H1 (cell line): ENCODE measurements around the gene OR2A2. TPM values are rescaled to one million over a fixed set of nuclear protein-coding genes. Genes with fewer than 3 reads are reported as not detected.
A peak's percentile ranks its signal among the peaks of the same experiment; 100 is the strongest.

Experiments
- CTCF ChIA-PET: fragments of 300-600 bp; sonication (Branson Sonifier 250); formaldehyde crosslinking; loops from one replicate; lab custom pipeline; 2021; ENCODE audit not compliant: partially characterized antibody; lab: Charles Lee
- POLR2A ChIA-PET: fragments of 300-600 bp; sonication (Branson Sonifier 250); formaldehyde crosslinking; loops from one replicate; lab custom pipeline; 2021; ENCODE audit warnings: inconsistent platforms; ENCODE audit not compliant: partially characterized antibody; lab: Charles Lee
- DNase-seq, 2 experiments: peaks; one replicate each; pipeline versions ENCODE4 v3.0.0 to v3.0.0-alpha.2; 2010 to 2022; ENCODE audit warnings: low spot score in 2 of 2, low read depth in 1 of 2, mixed read lengths in 1 of 2
- FAIRE-seq: peaks from 2 replicates; lab custom pipeline; 2011; peaks lifted over from hg19 to GRCh38; lab: Jason Lieb, UNC
- H2AFZ ChIP-seq: 2 replicates; pipeline ENCODE4 v1.8.1; 2012; ENCODE audit warnings: low read length, inconsistent platforms
- H2AK5ac ChIP-seq: 2 replicates; pipeline ENCODE4 v1.6.1; 2013; ENCODE audit warnings: low read depth, low read length
- H2BK120ac ChIP-seq: replicated peaks from 2 replicates; pipeline ENCODE3; 2013; ENCODE audit warnings: low read depth, low read length, inconsistent platforms
- H2BK12ac ChIP-seq: 2 replicates; pipeline ENCODE4 v1.6.1; 2013; ENCODE audit warnings: low read depth, low read length
- H2BK15ac ChIP-seq: 2 replicates; pipeline ENCODE4 v1.6.1; 2013; ENCODE audit warnings: low read length
- H2BK20ac ChIP-seq: 2 replicates; pipeline ENCODE4 v1.6.1; 2013; ENCODE audit warnings: low read length
- H2BK5ac ChIP-seq: 2 replicates; pipeline ENCODE4 v1.6.1; 2013; ENCODE audit warnings: low read depth, low read length
- H3K14ac ChIP-seq: 2 replicates; pipeline ENCODE4 v1.6.1; 2013; ENCODE audit warnings: inconsistent platforms; ENCODE audit not compliant: insufficient read length
- H3K18ac ChIP-seq: 2 replicates; pipeline ENCODE4 v1.6.1; 2013; ENCODE audit warnings: low read length; ENCODE audit errors: extremely low read depth
- H3K23ac ChIP-seq: 2 replicates; pipeline ENCODE4 v1.6.1; 2013; ENCODE audit warnings: inconsistent platforms; ENCODE audit not compliant: insufficient read length
- H3K23me2 ChIP-seq: 2 replicates; pipeline ENCODE4 v1.6.1; 2013; ENCODE audit warnings: low read depth, low read length
- H3K27ac ChIP-seq: 2 replicates; pipeline ENCODE4 v1.6.1; 2011; ENCODE audit warnings: low read depth, low read length, inconsistent platforms
- H3K27me3 ChIP-seq, 4 experiments: replicated peaks in 1 of 4; 1 replicate in 1 of 4; 2 replicates in 3 of 4; pipeline versions ENCODE4 v1.6.1 to v1.8.1; 2011 to 2013; ENCODE audit warnings: low read length in 3 of 4, mild to moderate bottlenecking in 3 of 4, inconsistent platforms in 2 of 4, mixed read lengths in 2 of 4, moderate library complexity in 1 of 4; ENCODE audit not compliant: control insufficient read depth in 3 of 4, insufficient read depth in 3 of 4; ENCODE audit errors: extremely low read depth in 1 of 4
- H3K36me3 ChIP-seq, 4 experiments: 2 replicates each; pipeline versions ENCODE4 v1.6.1 to v1.8.1; 2011 to 2013; ENCODE audit warnings: mild to moderate bottlenecking in 4 of 4, low read length in 3 of 4, moderate library complexity in 2 of 4, control low read depth in 1 of 4, inconsistent platforms in 1 of 4; ENCODE audit not compliant: insufficient read depth in 4 of 4, control insufficient read depth in 2 of 4
- H3K4ac ChIP-seq: replicated peaks from 2 replicates; pipeline ENCODE3; 2013; ENCODE audit warnings: low read length, low read depth, mixed read lengths, inconsistent platforms; ENCODE audit not compliant: insufficient read length
- H3K4me1 ChIP-seq, 4 experiments: replicated peaks in 1 of 4; 1 replicate in 1 of 4; 2 replicates in 3 of 4; pipeline versions ENCODE4 v1.6.1 to v1.8.1; 2011 to 2013; ENCODE audit warnings: low read length in 3 of 4, inconsistent platforms in 2 of 4, mixed read lengths in 1 of 4; ENCODE audit not compliant: insufficient read depth in 4 of 4, control insufficient read depth in 3 of 4
- H3K4me2 ChIP-seq, 2 experiments: 2 replicates each; pipeline versions ENCODE4 v1.6.1 to v1.8.1; 2011 to 2013; ENCODE audit warnings: low read depth in 2 of 2, low read length in 2 of 2, control low read depth in 1 of 2, inconsistent platforms in 1 of 2, mild to moderate bottlenecking in 1 of 2; ENCODE audit not compliant: insufficient read depth in 1 of 2
- H3K4me3 ChIP-seq, 4 experiments: fragments of 200-600, 300-600 bp in 1 of 4; sonication (generic), shearing (Covaris generic), sonication (Bioruptor Twin) in 1 of 4; 2 replicates each; pipeline versions ENCODE4 v1.5.1 to v1.8.1; 2011 to 2016; ENCODE audit warnings: low read length in 4 of 4, low read depth in 3 of 4, control low read depth in 2 of 4, inconsistent platforms in 2 of 4, mild to moderate bottlenecking in 2 of 4, mixed read lengths in 1 of 4, moderate library complexity in 1 of 4; ENCODE audit not compliant: insufficient read depth in 2 of 4; ENCODE audit errors: extremely low read depth in 1 of 4
- H3K56ac ChIP-seq: replicated peaks from 2 replicates; pipeline ENCODE3; 2013; ENCODE audit warnings: low read depth, mild to moderate bottlenecking, mixed read lengths, low read length, inconsistent platforms; ENCODE audit not compliant: insufficient read length
- H3K79me1 ChIP-seq: 2 replicates; pipeline ENCODE4 v1.6.1; 2013; ENCODE audit warnings: low read depth, low read length, control low read depth
- H3K79me2 ChIP-seq, 2 experiments: 2 replicates each; pipeline versions ENCODE4 v1.6.1 to v1.8.1; 2012 to 2013; ENCODE audit warnings: low read length in 2 of 2, mild to moderate bottlenecking in 2 of 2, inconsistent platforms in 1 of 2; ENCODE audit not compliant: insufficient read depth in 2 of 2, control insufficient read depth in 1 of 2
- H3K9ac ChIP-seq, 4 experiments: replicated peaks in 1 of 4; 1 replicate in 1 of 4; 2 replicates in 3 of 4; pipeline versions ENCODE4 v1.6.1 to v1.8.1; 2011 to 2013; ENCODE audit warnings: low read depth in 3 of 4, low read length in 3 of 4, control low read depth in 2 of 4, mild to moderate bottlenecking in 2 of 4, moderate library complexity in 2 of 4, inconsistent platforms in 1 of 4; ENCODE audit errors: extremely low read depth in 1 of 4
- H3K9me3 ChIP-seq, 2 experiments: 2 replicates each; pipeline versions ENCODE4 v1.6.1 to v1.8.1; 2012 to 2013; ENCODE audit warnings: mild to moderate bottlenecking in 2 of 2, moderate library complexity in 2 of 2, control low read depth in 1 of 2, inconsistent platforms in 1 of 2, low read depth in 1 of 2, low read length in 1 of 2, mixed read lengths in 1 of 2; ENCODE audit not compliant: insufficient read depth in 2 of 2
- H4K20me1 ChIP-seq, 2 experiments: replicated peaks in 1 of 2; 2 replicates each; pipeline versions ENCODE3 to v1.8.1; 2011 to 2013; ENCODE audit warnings: inconsistent platforms in 2 of 2, low read length in 2 of 2, mild to moderate bottlenecking in 1 of 2; ENCODE audit not compliant: insufficient read depth in 2 of 2, control insufficient read depth in 1 of 2
- H4K5ac ChIP-seq: 2 replicates; pipeline ENCODE4 v1.6.1; 2013; ENCODE audit warnings: low read length, low read depth, mixed read lengths, inconsistent platforms; ENCODE audit not compliant: insufficient read length
- H4K8ac ChIP-seq: 2 replicates; pipeline ENCODE4 v1.8.0; 2013; ENCODE audit warnings: mild to moderate bottlenecking, moderate library complexity, low read length, inconsistent platforms; ENCODE audit not compliant: insufficient read depth; ENCODE audit errors: extremely low read depth
- H4K91ac ChIP-seq: replicated peaks from 2 replicates; pipeline ENCODE3; 2013; ENCODE audit warnings: low read length, mixed read lengths, inconsistent platforms; ENCODE audit not compliant: insufficient read length
- CREB1 ChIP-seq: IDR thresholded peaks from 2 replicates; pipeline ENCODE4 v1.6.1; 2012; ENCODE audit warnings: inconsistent platforms
- CTBP2 ChIP-seq: IDR thresholded peaks from 2 replicates; pipeline ENCODE4 v1.7.0; 2011; ENCODE audit warnings: borderline replicate concordance, mild to moderate bottlenecking, moderate library complexity, mixed read lengths, low read length; ENCODE audit not compliant: insufficient read depth, insufficient read length
- EGR1 ChIP-seq: IDR thresholded peaks from 2 replicates; pipeline ENCODE4 v1.6.1; 2011; ENCODE audit warnings: low read depth, low read length, borderline replicate concordance
- NRF1 ChIP-seq: IDR thresholded peaks from 2 replicates; pipeline ENCODE4 v1.6.1; 2011; ENCODE audit warnings: mild to moderate bottlenecking, low read depth, low read length, improper control_type of control experiment
- SIRT6 ChIP-seq: IDR thresholded peaks from one replicate; pipeline ENCODE4 v1.7.1; 2012; ENCODE audit warnings: low read length, inconsistent platforms
- SIX5 ChIP-seq: IDR thresholded peaks from 2 replicates; pipeline ENCODE4 v1.6.1; 2011; ENCODE audit warnings: mild to moderate bottlenecking, low read depth, low read length
- SUZ12 ChIP-seq: fragments of 200-600 bp; sonication (generic); IDR thresholded peaks from 2 replicates; pipeline ENCODE4 v1.6.1; 2012; ENCODE audit warnings: mild to moderate bottlenecking, inconsistent platforms, low read length, moderate library complexity, mixed read lengths
- TBP ChIP-seq: IDR thresholded peaks from 2 replicates; pipeline ENCODE4 v1.6.1; 2011; ENCODE audit warnings: low read depth, low read length, improper control_type of control experiment
- TEAD4 ChIP-seq: IDR thresholded peaks from 2 replicates; pipeline ENCODE4 v1.6.1; 2012; ENCODE audit warnings: low read depth, low read length, inconsistent platforms, mixed read lengths
- WGBS, 2 experiments: shearing (Covaris generic) in 1 of 2; methylation state at CpG; one replicate each; pipeline versions ENCODE4 v1.1.6 to v1.1.7; 2013 to 2015; ENCODE audit warnings: low lambda C conversion rate in 2 of 2, mixed read lengths in 2 of 2, inconsistent platforms in 1 of 2, low coverage in 1 of 2, missing lambda C conversion rate in 1 of 2; ENCODE audit not compliant: insufficient replicate concordance in 2 of 2, insufficient coverage in 1 of 2, insufficient read length in 1 of 2; ENCODE audit errors: extremely low coverage in 1 of 2, missing lambda C conversion rate in 1 of 2; 5-methylcytosine and 5-hydroxymethylcytosine counted together
- polyA plus RNA-seq, 7 experiments: library from polyadenylated mRNA; depleted of rRNA in 3 of 7; stranded (reverse) in 5 of 7; unstranded in 2 of 7; fragments of >200 nt in 5 of 7; fragments of 200-250 nt in 2 of 7; gene quantifications; 1 replicate in 5 of 7; 2 replicates in 1 of 7; 4 replicates in 1 of 7; pipeline versions ENCODE4 v1.2.1 to v1.2.3, GENCODE V29; 2011 to 2013; ENCODE audit warnings: missing spikeins in 2 of 7, mixed read lengths in 2 of 7
- total RNA-seq: library from RNA; stranded (reverse); fragmentation: NEBNext Ultra II Directional; extraction: Animal tissue kit (Norgen Biotek cat#: 25700); gene quantifications from 2 replicates; pipeline ENCODE4 v1.2.1, GENCODE V29; 2021
- TF ChIP-seq, protein P1 (sequence below): IDR thresholded peaks from 2 replicates; pipeline ENCODE4 v1.6.1; 2012; ENCODE audit warnings: low read length, inconsistent platforms

The OR2A2 gene
- total and polyA plus RNA-seq, 2 of the 8 experiments (the other 6 are each of a cell fraction or from before 2014, with no cell fraction given): not detected

GRCh38 chr7:144085978-144086377 lies 23.4 kb upstream of the OR2A2 start, which contains the start of gene OR2A12:
TSS of gene OR2A12 (plus strand) at chr7:144086278. CDS start at chr7:144095108, 8,830 bp downstream.
- H3K36me3 ChIP-seq: no peaks in the 10 kb centered on the region
- ChIA-PET POLR2A (no interaction called here), CTCF (interaction anchor here (0.9 to 1.3 kb wide), 2 partner anchors 21 to 23 kb away, joined by 3 to 4 read pairs; no protein-coding TSS in a partner anchor)
- no peak within 1 kb of the TSS for H4K91ac ChIP-seq
- FAIRE-seq (no peak), DNase-seq (no peak)
- H3K79me2 ChIP-seq: no peaks in the 10 kb centered on the region
- H3K4me3 ChIP-seq: no peak within 1 kb of the TSS
- H3K27me3 ChIP-seq: no peaks in the 10 kb centered on the region
- no peak within 1 kb of the TSS for H2AK5ac ChIP-seq
- no peaks in the 10 kb centered on the region for H3K79me1 ChIP-seq
- TF ChIP-seq EGR1: no peak
- no peak for TF ChIP-seq SIRT6
- TF ChIP-seq TEAD4: no peak
- TF ChIP-seq, protein P1, sequence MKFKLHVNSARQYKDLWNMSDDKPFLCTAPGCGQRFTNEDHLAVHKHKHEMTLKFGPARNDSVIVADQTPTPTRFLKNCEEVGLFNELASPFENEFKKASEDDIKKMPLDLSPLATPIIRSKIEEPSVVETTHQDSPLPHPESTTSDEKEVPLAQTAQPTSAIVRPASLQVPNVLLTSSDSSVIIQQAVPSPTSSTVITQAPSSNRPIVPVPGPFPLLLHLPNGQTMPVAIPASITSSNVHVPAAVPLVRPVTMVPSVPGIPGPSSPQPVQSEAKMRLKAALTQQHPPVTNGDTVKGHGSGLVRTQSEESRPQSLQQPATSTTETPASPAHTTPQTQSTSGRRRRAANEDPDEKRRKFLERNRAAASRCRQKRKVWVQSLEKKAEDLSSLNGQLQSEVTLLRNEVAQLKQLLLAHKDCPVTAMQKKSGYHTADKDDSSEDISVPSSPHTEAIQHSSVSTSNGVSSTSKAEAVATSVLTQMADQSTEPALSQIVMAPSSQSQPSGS: no peak
- no peak for TF ChIP-seq SUZ12
- TF ChIP-seq CREB1: no peak
- no peak for TF ChIP-seq SIX5
- no peak for TF ChIP-seq TBP
- no peak for TF ChIP-seq CTBP2
- no peak for TF ChIP-seq NRF1
- H3K14ac ChIP-seq: no peak within 1 kb of the TSS
- no peak within 1 kb of the TSS for H3K56ac ChIP-seq
- H4K5ac ChIP-seq: no peak within 1 kb of the TSS
- no peak within 1 kb of the TSS for H2BK12ac ChIP-seq
- peak within 1 kb of the TSS; percentile 17; the same call in 1 of the 2 replicates for H2AFZ ChIP-seq
- no peak within 1 kb of the TSS for H3K4me2 ChIP-seq
- H3K18ac ChIP-seq: no peak within 1 kb of the TSS
- no peak within 1 kb of the TSS for H3K4ac ChIP-seq
- H4K8ac ChIP-seq: no peak within 1 kb of the TSS
- no peaks in the 10 kb centered on the region for H3K9me3 ChIP-seq
- H3K23me2 ChIP-seq: no peaks in the 10 kb centered on the region
- no peak within 1 kb of the TSS; a peak in 1 of 7 replicates for H3K9ac ChIP-seq
- H2BK120ac ChIP-seq: no peak within 1 kb of the TSS
- no peak within 1 kb of the TSS for H3K27ac ChIP-seq
- WGBS, 2 experiments: 94% methylated on average over 2 of the region's 2 CpGs; no CpG with 5 or more reads in 1 of the 2 experiments
- H3K23ac ChIP-seq: no peak within 1 kb of the TSS
- no peak within 1 kb of the TSS for H2BK15ac ChIP-seq
- H2BK20ac ChIP-seq: no peak within 1 kb of the TSS
- H4K20me1 ChIP-seq: no peaks in the 10 kb centered on the region
- no peaks in the 10 kb centered on the region for H3K4me1 ChIP-seq
- H2BK5ac ChIP-seq: no peak within 1 kb of the TSS
